ENCODE results near the gene NR5A1. TPM values are rescaled to one million over a fixed set of nuclear protein-coding genes. Genes with fewer than 3 reads are reported as not detected.

The NR5A1 gene
- total RNA-seq, 1 experiment from 2014 or later, result 0.64 TPM

- no peak for TF ChIP-seq POLR2AphosphoS5 (IDR thresholded peaks at IDR 0.05; ENCODE audit: low read depth, low read length)
- TF ChIP-seq CBX3 (IDR thresholded peaks at IDR 0.05; ENCODE audit: low read depth), result no peak
Observed at GRCh38 chr9:124502711-124503702, 4.2 kb downstream of the NR5A1 start (continued).

- RAD21 ChIA-PET (ENCODE audit: low non-redundant PET in 1 of 2, low total read pairs in 2 of 2, uncharacterized antibody in 2 of 2, unreplicated experiment in 2 of 2), result no interaction called here
- ATAC-seq (no peak), DNase-seq (ENCODE audit: low read depth, low spot score) (no peak)
- TF ChIP-seq EGR1 (IDR thresholded peaks at IDR 0.05; ENCODE audit: low read depth) (no peak), RAD21 (IDR thresholded peaks at IDR 0.05; ENCODE audit: low read depth) (no peak), SP1 (IDR thresholded peaks at IDR 0.05; ENCODE audit: low read depth) (no peak), ELF1 (IDR thresholded peaks at IDR 0.05; ENCODE audit: borderline replicate concordance, low read depth) (no peak), ATF3 (IDR thresholded peaks at IDR 0.05) (no peak), TCF7L2 (IDR thresholded peaks at IDR 0.05; ENCODE audit: borderline replicate concordance, extremely low read depth, insufficient read depth, insufficient read length) (no peak), CTCF (IDR thresholded peaks at IDR 0.05 in 2 of 3, conservative IDR thresholded peaks at IDR 0.05 in 1 of 3; ENCODE audit: borderline replicate concordance in 1 of 3, insufficient read depth in 1 of 3, low read depth in 2 of 3, low read length in 2 of 3) (no peak), REST (IDR thresholded peaks at IDR 0.05; ENCODE audit: low read depth) (no peak), EZH2 (IDR thresholded peaks at IDR 0.05) (no peak), YY1 (IDR thresholded peaks at IDR 0.05; ENCODE audit: extremely low read depth, insufficient replicate concordance, low read depth, low read length) (no peak)
- Histone ChIP-seq H3K79me2 (ENCODE audit: insufficient read depth, low read length) (no peaks in the 10 kb centered on the region), H3K36me3 (ENCODE audit: control insufficient read depth in 1 of 2, insufficient read depth in 2 of 2, low read length in 2 of 2) (no peaks in the 10 kb centered on the region), H3K9me2 (ENCODE audit: insufficient read depth) (no peaks in the 10 kb centered on the region), H3K4me3 (replicated peaks in 1 of 2; ENCODE audit: low read depth in 1 of 2, low read length in 2 of 2) (no peak overlapping the region), H3K27ac (ENCODE audit: low read depth, low read length) (no peak overlapping the region), H3K27me3 (ENCODE audit: insufficient read depth, low read length) (no peaks in the 10 kb centered on the region), H3K9ac (ENCODE audit: low read length) (no peak overlapping the region), H4K20me1 (ENCODE audit: insufficient read depth) (no peaks in the 10 kb centered on the region), H2AFZ (ENCODE audit: low read depth, low read length, poor library complexity, severe bottlenecking) (no peak overlapping the region), H3K4me1 (ENCODE audit: control insufficient read depth in 1 of 2, insufficient read depth in 2 of 2, low read length in 2 of 2) (no peaks in the 10 kb centered on the region), H3K9me3 (ENCODE audit: control insufficient read depth in 1 of 2, insufficient read depth in 1 of 2, low read depth in 1 of 2, low read length in 2 of 2) (no peaks in the 10 kb centered on the region), H3K4me2 (ENCODE audit: low read length) (no peak overlapping the region)
- BruUV-seq (replicated peaks), result no TSS peak
- intact Hi-C loops (cut with micrococcal nuclease), result no loop called here
- POLR2A ChIA-PET, result no interaction called here
- CTCF ChIA-PET, result no interaction called here
Observed at GRCh38 chr9:124501771-124502320, 5.4 kb downstream of the NR5A1 start.

Measured in HCT116 (cell line).